Hematopoietic multipotent progenitor cell treated with erythropoietin and hydrocortisone succinate and interleukin-3 and kit ligand, for 6 days (in vitro differentiated cells): ENCODE measurements around the gene NOCT.
"Not testable (repeated sequence)": the region's sequence is repeated elsewhere in the genome, so short reads cannot be mapped to it uniquely, and the experiment has no call there.

Source experiments
- DNase-seq: peaks from one replicate; pipeline ENCODE4 v3.0.0-alpha.2; 2015

Gene NOCT

DNA sequence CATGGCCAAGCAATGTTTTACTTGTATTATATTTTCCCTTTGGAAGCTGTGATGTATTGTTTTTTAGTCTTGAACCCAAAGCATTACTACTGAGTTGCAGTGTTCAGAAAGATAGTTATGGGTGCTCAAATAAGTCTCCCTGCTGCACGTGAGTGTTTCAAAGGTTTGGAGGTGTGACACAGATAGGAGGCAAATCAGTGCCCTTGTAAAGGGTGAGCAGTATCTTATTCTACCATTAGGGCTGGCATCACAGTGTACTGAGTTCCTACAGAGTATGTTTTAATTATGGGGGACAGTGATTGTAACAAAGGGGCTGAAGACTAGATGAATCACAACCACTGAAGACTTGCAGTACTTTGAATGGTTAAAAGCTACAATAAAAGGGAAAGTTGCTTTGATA lies 38.3 kb downstream of the NOCT start:
- no peak for DNase-seq

- DNase-seq: no peak
These were observed 39.4 kb downstream of the NOCT start for GRCh38 chr4:139054791-139055505.

DNA sequence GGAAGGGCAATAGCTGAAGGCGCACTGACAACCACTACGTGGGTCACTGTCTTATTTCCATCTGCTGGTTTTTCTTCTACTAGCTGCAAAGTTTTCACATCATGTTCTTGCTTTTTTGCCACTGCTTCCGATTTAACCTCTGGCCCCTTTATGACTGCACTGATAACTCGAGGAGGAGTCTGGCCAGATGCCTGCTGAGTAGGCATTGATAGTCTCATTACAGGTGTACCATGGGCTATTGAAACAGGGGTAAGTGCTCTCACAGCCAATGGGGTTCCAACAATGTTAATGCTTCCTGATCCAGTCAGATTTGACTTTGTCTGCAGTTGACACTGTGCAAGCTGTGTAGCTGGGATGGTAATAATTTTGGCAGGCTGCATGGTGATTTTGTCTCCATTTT lies 43.4 kb downstream of the NOCT start:
- DNase-seq: not testable (repeated sequence)

DNA sequence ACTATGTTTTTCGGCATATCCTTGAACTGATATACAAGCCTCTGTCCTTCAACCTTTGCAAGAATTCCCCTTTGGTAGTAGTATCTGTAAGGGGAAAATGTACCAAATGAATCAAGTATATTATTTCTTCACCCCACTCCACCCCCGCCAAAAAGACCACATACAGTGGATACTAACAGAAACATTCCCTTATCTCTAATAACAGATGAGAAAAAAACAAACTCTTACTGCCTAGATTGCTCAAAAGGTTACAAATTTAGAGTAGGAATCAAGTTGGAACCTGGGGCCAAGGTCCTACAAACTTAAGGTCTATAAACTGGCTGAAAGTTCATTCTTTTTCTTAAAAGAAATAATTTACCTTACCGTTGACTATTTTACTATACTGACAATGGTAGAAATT lies 45.0 kb downstream of the NOCT start:
- DNase-seq: peak; percentile 55

DNA sequence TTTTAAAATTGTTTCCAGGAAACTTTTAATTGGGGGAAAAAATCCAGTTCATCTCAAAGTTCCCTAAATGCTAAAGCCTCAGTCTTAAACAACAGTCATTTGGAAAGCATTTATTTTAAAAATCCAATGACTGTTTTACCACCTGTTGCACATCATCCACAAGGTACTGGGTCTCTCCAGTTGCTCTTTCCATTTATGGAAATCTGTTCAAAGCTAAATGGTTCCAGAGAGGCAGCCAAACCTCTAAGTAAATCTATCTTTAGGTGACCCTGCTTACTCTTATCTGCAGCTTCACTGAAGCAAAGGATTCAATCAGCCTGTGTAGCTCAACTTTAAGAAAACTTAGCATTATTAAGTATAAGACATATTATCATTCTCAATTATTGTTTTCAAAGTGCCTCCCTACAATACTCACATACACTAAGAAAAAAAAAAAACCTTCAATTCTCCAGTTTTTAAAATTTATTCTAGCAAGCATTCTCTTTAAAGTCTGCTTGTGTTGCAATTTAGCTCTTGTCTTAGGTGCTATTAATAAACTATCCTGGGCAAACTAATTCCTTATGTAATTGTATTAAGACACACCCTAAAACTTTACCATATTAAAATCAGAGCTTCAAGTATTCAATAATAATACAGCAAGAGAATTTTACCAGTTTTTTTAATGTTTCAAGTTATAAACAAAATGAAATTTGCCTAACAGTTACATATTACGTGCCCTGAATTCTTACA lies 60.6 kb downstream of the NOCT start:
- DNase-seq: no peak

DNA sequence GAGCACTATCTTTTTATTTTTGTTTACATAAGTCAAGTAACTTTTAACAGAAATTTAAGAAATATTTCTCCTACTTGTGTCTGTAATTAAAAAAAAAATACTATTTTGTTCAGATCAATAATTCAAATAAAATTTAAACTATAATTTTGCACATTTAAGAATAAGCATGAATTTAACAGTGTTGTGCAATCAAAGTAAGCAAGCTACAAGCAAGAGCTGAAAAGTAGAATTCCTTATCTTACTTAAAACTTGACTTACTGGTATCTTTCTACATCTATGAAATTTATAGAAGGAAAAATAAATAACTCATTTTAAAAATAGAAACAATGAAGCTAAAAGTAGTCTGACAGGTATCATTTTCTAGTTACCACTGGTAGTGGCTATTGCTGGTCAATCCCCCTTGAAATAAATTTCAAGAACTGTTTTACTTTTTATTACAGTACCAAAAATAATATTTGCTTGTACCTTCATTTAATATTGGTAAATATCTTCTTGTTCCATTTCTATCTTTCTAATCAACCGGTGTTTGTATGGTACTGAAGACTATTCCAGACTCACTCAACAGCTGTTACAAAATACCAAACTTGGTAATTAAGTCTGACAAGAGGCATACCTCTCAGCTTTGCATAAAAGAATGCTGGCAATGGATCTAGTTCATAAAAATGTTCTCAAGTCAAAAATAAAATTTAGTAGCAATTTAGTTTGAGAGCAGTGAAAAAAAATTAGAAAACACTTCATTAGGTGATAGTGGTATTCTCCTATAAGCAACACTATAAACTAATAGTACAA lies 62.2 kb downstream of the NOCT start:
- no peak for DNase-seq

DNA sequence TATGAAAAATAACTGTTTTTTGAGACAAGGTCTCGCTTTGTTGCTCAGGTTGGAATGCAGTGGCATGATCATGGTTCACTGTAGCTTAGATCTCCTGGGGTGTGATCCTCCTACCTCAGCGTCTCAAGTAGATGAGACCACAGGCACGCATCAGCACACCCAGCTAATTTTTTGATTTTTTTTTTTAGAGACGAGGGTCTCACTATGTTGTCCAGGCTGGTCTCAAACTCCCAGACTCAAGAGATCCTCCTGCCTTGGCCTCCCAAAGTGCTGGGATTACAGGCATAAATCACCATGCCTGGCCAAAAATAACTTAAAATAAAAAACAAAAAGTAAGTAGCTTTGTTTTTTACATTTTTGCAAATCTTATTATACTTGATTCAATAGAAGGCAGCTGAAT lies 63.3 kb downstream of the NOCT start:
- DNase-seq: no peak

GRCh38 chr4:139082750-139083606 lies 67.4 kb downstream of the NOCT start:
- peak; percentile 99 for DNase-seq

- peak; percentile 77 for DNase-seq
These were observed 68.0 kb downstream of the NOCT start for GRCh38 chr4:139083607-139083955.

DNA sequence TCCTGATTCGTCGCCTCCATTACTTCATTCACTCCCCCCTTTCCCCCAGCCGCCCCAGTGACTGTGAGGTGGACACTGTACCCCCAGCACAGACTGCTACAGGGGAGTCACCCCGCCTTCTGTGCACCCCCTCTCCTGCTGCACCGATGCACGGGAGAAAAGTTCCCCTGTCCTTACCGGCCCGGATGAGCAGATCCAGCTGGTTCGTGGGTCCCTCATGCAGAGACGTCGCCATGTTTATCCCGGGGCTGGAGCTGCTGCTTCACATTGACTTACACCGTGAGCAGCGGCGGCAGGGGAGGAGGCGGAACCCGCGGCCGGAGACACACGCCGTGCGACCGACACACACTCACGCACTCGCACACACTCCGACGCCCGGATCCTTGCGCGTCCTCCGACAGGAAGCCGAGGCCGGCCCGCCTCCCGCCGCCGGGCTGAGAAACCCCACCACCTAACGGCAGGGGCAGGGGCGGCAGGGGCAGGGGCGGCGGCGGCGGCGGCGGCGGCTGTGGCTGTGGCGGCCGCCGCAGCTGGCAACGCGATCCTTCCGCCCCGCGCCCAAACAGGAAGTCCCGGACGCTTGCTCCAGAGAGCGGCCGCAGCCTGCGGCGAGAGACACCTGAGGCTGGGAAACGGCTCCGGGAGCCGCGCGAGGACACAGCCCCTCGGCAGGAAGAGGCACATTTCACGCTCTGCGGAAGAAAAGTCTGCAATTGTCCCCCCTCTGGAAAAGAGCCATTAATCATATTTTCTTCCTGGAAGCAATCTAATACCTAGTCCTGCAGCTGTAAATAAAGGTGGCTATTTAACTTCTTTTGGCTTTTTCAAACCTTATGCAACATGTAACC lies 68.6 kb downstream of the NOCT start:
- DNase-seq: peak; percentile 93

DNA sequence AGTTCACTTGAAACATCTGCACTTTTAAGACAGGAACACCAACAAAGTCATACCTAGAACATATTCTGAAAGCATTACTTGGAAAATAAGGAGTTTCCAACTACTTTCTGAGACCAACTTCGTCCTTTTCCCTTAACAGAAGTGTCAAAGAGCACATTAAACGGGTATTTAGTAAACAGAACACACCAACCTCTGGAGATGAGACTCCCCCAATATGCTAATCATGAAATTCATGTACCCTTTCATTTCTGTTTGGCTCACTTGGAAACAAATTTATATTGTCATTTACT lies 69.2 kb downstream of the NOCT start:
- no peak for DNase-seq

GRCh38 chr4:139085141-139085540 lies 69.6 kb downstream of the NOCT start:
- peak; percentile 62 for DNase-seq

DNA sequence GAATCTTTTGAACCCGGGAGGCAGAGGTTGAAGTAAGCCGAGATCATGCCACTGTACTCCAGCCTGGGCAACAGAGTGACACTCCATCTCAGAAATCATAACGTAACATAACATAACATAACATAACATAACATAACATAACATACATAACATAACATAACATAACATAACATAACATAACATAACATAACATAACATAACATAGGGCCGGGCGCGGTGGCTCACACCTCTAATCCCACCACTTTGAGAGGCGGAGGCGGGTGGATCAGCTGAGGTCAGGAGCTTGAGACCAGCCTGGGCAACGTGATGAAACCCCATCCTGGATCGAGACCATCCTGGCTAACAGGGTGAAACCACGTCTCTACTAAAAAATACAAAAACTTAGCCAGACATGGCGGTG lies 76.7 kb downstream of the NOCT start:
- no peak for DNase-seq
